GM20000 (cell line): Measurements from ENCODE around the gene BNC2.

Experiments
- DNase-seq: peaks from one replicate; pipeline ENCODE4 v3.0.0; 2012; ENCODE audit warnings: low spot score
- TF ChIP-seq, protein P1 (sequence below): IDR thresholded peaks from 2 replicates; pipeline ENCODE4 v1.5.1; 2012; ENCODE audit warnings: mild to moderate bottlenecking, control low read depth; ENCODE audit errors: extremely low read depth, missing control alignments

BNC2 gene

DNA sequence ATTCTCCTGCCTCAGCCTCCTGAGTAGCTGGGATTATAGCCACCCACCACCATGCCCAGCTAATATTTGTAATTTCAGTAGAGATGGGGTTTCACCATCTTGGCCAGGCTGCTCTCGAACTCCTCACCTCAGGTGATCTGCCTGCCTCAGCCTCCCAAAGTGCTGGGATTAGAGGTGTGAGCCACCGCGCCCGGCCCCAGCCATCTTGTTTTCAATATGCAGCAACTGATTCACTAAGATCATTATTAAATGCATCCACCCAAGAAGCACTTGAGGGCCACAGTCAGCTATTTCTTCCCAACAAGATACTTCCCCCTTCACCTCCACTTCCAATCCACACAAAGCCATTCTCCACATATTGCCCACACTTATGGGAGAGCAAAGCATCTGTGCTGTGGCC is 115.8 kb downstream of the BNC2 start:
- no peak for DNase-seq
- TF ChIP-seq, protein P1, sequence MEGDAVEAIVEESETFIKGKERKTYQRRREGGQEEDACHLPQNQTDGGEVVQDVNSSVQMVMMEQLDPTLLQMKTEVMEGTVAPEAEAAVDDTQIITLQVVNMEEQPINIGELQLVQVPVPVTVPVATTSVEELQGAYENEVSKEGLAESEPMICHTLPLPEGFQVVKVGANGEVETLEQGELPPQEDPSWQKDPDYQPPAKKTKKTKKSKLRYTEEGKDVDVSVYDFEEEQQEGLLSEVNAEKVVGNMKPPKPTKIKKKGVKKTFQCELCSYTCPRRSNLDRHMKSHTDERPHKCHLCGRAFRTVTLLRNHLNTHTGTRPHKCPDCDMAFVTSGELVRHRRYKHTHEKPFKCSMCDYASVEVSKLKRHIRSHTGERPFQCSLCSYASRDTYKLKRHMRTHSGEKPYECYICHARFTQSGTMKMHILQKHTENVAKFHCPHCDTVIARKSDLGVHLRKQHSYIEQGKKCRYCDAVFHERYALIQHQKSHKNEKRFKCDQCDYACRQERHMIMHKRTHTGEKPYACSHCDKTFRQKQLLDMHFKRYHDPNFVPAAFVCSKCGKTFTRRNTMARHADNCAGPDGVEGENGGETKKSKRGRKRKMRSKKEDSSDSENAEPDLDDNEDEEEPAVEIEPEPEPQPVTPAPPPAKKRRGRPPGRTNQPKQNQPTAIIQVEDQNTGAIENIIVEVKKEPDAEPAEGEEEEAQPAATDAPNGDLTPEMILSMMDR, result no peak

DNA sequence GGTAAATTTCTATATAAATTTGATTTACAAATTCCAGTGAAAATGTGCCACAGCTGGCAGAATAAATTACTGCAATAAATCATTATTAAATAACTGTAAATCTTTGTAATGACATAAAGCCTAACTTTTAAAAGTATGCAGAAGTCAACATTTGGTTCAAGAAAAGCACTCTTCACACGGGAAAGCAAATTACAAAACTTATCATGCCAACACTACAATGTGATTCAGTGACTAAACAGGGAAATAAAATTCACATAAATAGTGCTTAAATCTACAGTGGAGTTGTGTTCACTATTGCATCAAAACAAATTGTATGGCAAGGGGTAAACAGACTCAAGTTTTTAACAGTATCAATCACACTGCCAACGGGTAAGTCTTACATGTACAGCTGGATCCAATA is 117.2 kb downstream of the BNC2 start:
- DNase-seq, result no peak
- TF ChIP-seq, protein P1, result no peak

DNA sequence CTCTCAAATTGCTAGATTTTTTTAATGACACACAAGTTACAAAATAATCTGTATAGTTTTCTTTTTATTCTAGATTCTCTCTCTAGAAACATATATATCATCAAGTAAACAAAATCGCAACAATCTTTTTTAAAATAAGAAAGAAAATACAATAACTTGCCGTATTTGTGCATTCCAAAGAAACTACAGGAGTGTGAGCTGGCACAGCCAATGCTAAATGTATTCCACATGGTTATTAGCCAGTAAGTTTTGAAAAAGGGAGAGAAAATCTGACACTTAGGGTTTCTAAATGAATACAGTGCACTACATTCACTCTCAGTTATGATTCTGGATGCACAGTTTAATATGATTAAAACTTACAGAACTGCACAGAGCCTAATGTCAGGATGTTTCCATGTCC is 117.9 kb downstream of the BNC2 start:
- TF ChIP-seq, protein P1, result no peak
- DNase-seq, result no peak

DNA sequence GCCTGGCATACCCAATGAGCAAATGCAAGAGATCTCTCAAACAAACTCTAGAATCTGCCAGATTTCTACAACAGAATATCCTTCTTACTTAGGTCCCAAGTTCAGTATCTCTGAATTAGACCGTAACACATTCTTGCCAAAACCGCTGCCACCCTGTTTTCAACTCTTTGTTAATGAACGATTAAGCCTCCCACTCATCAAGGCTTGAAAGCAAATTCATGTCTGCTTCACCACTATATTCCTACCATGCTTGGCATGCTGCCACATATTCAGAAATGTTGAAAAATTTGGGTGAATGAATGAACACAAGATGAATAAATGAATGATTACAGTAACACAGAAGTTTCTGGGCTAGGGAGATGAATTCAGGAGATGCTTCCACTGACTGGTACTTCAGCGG is 119.9 kb downstream of the BNC2 start:
- DNase-seq, result no peak

DNA sequence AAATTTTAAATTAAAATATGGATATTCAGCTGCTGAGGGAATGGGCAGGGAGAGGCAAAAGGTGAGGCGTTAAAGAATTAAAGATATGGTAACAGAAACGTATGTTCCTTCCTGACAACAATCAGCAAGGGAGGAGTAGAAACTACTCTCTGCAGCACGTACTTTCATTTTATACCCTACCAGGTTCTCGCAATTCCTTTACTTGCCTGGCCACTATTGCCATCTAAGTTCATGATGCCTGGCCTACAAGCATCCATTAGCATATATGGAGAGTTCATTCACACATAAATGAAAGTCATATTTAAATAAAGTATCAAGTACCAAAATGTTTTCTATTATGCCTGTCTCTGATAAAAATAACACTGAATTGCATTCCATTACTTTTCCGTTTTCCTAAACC is 125.1 kb downstream of the BNC2 start:
- TF ChIP-seq, protein P1, result no peak
- no peak for DNase-seq

More for the DNA sequence above, 119.9 kb downstream of the BNC2 start:
- TF ChIP-seq, protein P1, result no peak

DNA sequence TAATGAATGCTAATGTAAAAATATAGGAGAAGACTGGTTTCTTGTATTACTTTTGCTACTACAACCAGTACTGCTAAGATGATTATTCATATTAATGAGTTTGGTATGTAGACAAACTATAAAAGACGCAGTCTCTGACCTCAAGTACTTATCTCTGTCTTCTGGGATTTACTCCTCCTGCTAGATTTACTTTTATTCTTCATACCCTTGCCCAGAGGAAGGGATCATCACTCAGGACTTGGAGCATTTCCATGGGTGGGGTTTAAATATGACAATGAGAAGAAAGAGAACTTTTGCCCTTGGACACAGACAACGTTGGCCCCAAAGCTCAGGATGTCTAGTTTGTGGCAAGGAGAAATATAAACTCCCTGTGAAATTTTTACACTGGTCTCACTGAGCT is 126.1 kb downstream of the BNC2 start:
- DNase-seq, result no peak

DNA sequence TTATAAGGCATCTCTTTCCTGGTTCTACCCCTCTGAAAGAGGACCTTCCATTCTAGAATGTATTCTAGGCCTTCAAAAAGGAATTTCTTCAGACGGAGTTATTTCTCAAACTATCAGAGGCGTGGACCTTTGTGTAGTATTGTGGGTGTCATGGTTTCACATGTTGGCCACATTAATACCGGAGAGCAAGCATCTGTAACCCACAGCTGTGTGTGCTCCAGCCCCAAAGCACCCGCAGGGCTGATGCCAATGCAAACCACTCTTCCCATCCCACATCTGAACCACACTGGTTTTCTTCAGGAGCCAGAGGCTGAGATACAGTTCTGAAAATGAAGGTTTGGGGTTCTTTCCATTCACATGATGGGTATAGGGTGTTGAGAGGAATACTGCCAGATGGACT is 127.1 kb downstream of the BNC2 start:
- TF ChIP-seq, protein P1, result no peak
- DNase-seq, result no peak

More for the DNA sequence above, 126.1 kb downstream of the BNC2 start:
- TF ChIP-seq, protein P1, result no peak
